HCEC 1CT (cell line): ENCODE results near the gene CYP1A2.
"Not testable (repeated sequence)": the region's sequence is repeated elsewhere in the genome, so short reads cannot be mapped to it uniquely, and the experiment has no call there.

Experiments
- DNase-seq: peaks from one replicate; pipeline ENCODE4 v3.0.0-alpha.2; 2017

The CYP1A2 gene

GRCh38 chr15:74777769-74778598 lies 29.3 kb downstream of the CYP1A2 start:
- no peak for DNase-seq

GRCh38 chr15:74778599-74778970 lies 29.9 kb downstream of the CYP1A2 start:
- DNase-seq: no peak

- no peak for DNase-seq
These were observed 30.6 kb downstream of the CYP1A2 start for GRCh38 chr15:74779162-74779648.

- DNase-seq: no peak
These were observed 32.1 kb downstream of the CYP1A2 start for GRCh38 chr15:74780523-74781430.

GRCh38 chr15:74781431-74782258 lies 33.0 kb downstream of the CYP1A2 start, which contains the start of gene CSK:
TSS of gene CSK (plus strand) at chr15:74782080. CDS start at chr15:74798298, 16,218 bp downstream.
- peak; percentile 69 for DNase-seq

- DNase-seq: no peak
These were observed 33.8 kb downstream of the CYP1A2 start for GRCh38 chr15:74782259-74783071.

GRCh38 chr15:74783072-74783807 lies 34.6 kb downstream of the CYP1A2 start:
- peak; percentile 36 for DNase-seq

- no peak for DNase-seq
These were observed 35.1 kb downstream of the CYP1A2 start for GRCh38 chr15:74783808-74784175.

GRCh38 chr15:74784426-74785193 lies 36.0 kb downstream of the CYP1A2 start:
- no peak for DNase-seq

GRCh38 chr15:74785194-74786032 lies 36.8 kb downstream of the CYP1A2 start:
- no peak for DNase-seq

GRCh38 chr15:74786081-74786480 lies 37.4 kb downstream of the CYP1A2 start:
- DNase-seq: not testable (repeated sequence)

- DNase-seq: no peak
These were observed 38.0 kb downstream of the CYP1A2 start for GRCh38 chr15:74786551-74787165.

GRCh38 chr15:74787251-74788041 lies 38.8 kb downstream of the CYP1A2 start:
- no peak for DNase-seq

GRCh38 chr15:74788042-74788682 lies 39.5 kb downstream of the CYP1A2 start:
- no peak for DNase-seq

- DNase-seq: no peak
These were observed 40.1 kb downstream of the CYP1A2 start for GRCh38 chr15:74788683-74789151.

- DNase-seq: no peak
These were observed 40.6 kb downstream of the CYP1A2 start for GRCh38 chr15:74789171-74789631.

- DNase-seq: no peak
These were observed 41.1 kb downstream of the CYP1A2 start for GRCh38 chr15:74789741-74790079.
